Mammary epithelial cell (primary cell): Measurements from ENCODE around the gene LPAR5.

Source experiments
- CTCF ChIP-seq, 2 donors: IDR thresholded peaks in 1 of 2; conservative IDR thresholded peaks in 1 of 2; 2 replicates each; pipeline ENCODE4 v1.5.1; 2011 to 2012; ENCODE audit warnings: inconsistent platforms in 2 of 2, low read length in 2 of 2, mild to moderate bottlenecking in 2 of 2, control low read depth in 1 of 2, low read depth in 1 of 2; ENCODE audit not compliant: insufficient read depth in 1 of 2; ENCODE audit errors: extremely low read depth in 1 of 2
- EZH2 ChIP-seq: IDR thresholded peaks from 2 replicates; pipeline ENCODE4 v1.6.1; 2012; ENCODE audit warnings: low read length, inconsistent platforms, borderline replicate concordance

DNA sequence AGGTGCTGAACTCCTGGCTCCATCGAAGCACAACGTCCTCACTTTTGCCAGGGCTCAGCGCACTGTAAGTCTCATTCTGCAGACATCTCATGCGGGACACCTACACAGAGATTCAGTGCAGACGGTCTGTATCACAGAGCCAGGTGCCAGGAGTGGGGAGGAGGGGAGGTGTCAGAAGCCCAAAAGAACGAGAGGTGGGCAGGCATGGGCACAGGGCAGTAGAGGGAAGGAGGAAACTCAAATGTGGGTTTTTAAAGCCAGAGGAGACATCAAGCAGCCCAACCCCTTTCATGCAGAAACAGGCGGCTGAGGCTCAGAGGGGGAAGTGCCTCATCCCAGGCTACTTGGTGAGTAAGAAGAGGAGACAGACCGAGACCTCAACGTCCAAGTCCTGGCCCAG, 2.5 kb upstream of the LPAR5 start:
- no peak for TF ChIP-seq CTCF (conservative IDR thresholded peaks at IDR 0.05 in 1 of 2, IDR thresholded peaks at IDR 0.05 in 1 of 2; ENCODE audit: extremely low read depth in 1 of 2, insufficient read depth in 1 of 2, low read depth in 1 of 2, low read length in 2 of 2)
- no peak for TF ChIP-seq EZH2
